WERI-Rb-1 (cell line): Measurements from ENCODE around the gene KRTAP4-7.
"Not testable (repeated sequence)": the region's sequence is repeated elsewhere in the genome, so short reads cannot be mapped to it uniquely, and the experiment has no call there.

Source experiments
- DNase-seq: peaks from one replicate; pipeline ENCODE4 v3.0.0-alpha.2; 2020
- H3K27ac ChIP-seq: fragments of 250-450 bp; sonication (Bioruptor Pico); 2 replicates; pipeline ENCODE4 v1.5.1; 2020; ENCODE audit warnings: mild to moderate bottlenecking, moderate library complexity
- H3K27me3 ChIP-seq: fragments of 250-450 bp; sonication (Bioruptor Pico); 2 replicates; pipeline ENCODE4 v1.5.1; 2021; ENCODE audit warnings: mild to moderate bottlenecking, low read depth, moderate library complexity; ENCODE audit not compliant: insufficient read depth, severe bottlenecking
- H3K36me3 ChIP-seq: fragments of 250-450 bp; sonication (Bioruptor Pico); 2 replicates; pipeline ENCODE4 v1.5.1; 2020; ENCODE audit warnings: mild to moderate bottlenecking, moderate library complexity
- H3K4me3 ChIP-seq: 2 replicates; pipeline ENCODE4 v1.5.1; 2011; ENCODE audit warnings: low read depth, mild to moderate bottlenecking, control low read depth, low read length
- H3K9me3 ChIP-seq: fragments of 250-450 bp; sonication (Bioruptor Pico); 2 replicates; pipeline ENCODE4 v1.5.1; 2021; ENCODE audit warnings: mild to moderate bottlenecking, moderate library complexity; ENCODE audit not compliant: severe bottlenecking
- TF ChIP-seq, protein P1 (sequence below): IDR thresholded peaks from 2 replicates; pipeline ENCODE4 v1.5.1; 2011; ENCODE audit warnings: low read depth, mild to moderate bottlenecking, control low read depth, inconsistent platforms, low read length

KRTAP4-7 gene

GRCh38 chr17:41049110-41049509, 34.8 kb upstream of the KRTAP4-7 start:
- TF ChIP-seq, protein P1, sequence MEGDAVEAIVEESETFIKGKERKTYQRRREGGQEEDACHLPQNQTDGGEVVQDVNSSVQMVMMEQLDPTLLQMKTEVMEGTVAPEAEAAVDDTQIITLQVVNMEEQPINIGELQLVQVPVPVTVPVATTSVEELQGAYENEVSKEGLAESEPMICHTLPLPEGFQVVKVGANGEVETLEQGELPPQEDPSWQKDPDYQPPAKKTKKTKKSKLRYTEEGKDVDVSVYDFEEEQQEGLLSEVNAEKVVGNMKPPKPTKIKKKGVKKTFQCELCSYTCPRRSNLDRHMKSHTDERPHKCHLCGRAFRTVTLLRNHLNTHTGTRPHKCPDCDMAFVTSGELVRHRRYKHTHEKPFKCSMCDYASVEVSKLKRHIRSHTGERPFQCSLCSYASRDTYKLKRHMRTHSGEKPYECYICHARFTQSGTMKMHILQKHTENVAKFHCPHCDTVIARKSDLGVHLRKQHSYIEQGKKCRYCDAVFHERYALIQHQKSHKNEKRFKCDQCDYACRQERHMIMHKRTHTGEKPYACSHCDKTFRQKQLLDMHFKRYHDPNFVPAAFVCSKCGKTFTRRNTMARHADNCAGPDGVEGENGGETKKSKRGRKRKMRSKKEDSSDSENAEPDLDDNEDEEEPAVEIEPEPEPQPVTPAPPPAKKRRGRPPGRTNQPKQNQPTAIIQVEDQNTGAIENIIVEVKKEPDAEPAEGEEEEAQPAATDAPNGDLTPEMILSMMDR, result no peak
- DNase-seq, result no peak
- no peaks in the 10 kb centered on the region for H3K36me3 ChIP-seq
- H3K27ac ChIP-seq, result no peak overlapping the region
- no peaks in the 10 kb centered on the region for H3K9me3 ChIP-seq
- H3K27me3 ChIP-seq, result no peaks in the 10 kb centered on the region
- H3K4me3 ChIP-seq, result no peak overlapping the region

- no peak overlapping the region for H3K4me3 ChIP-seq
- TF ChIP-seq, protein P1, result no peak
- H3K36me3 ChIP-seq, result no peaks in the 10 kb centered on the region
- DNase-seq, result no peak
- H3K9me3 ChIP-seq, result peaks cover 3% of the 10 kb centered on the region
- no peak overlapping the region for H3K27ac ChIP-seq
- no peaks in the 10 kb centered on the region for H3K27me3 ChIP-seq
Observed at GRCh38 chr17:41052566-41052965, 31.4 kb upstream of the KRTAP4-7 start.

- TF ChIP-seq, protein P1, result no peak
- Histone ChIP-seq H3K27me3 (no peaks in the 10 kb centered on the region), H3K9me3 (peaks cover 5% of the 10 kb centered on the region), H3K36me3 (no peaks in the 10 kb centered on the region), H3K4me3 (no peak overlapping the region), H3K27ac (no peak overlapping the region)
- no peak for DNase-seq
Observed at GRCh38 chr17:41054025-41054424, 29.9 kb upstream of the KRTAP4-7 start.

- H3K4me3 ChIP-seq, H3K27me3 ChIP-seq, DNase-seq, H3K9me3 ChIP-seq, H3K27ac ChIP-seq, H3K36me3 ChIP-seq: not testable (repeated sequence)
Observed at GRCh38 chr17:41054556-41054955, 29.4 kb upstream of the KRTAP4-7 start.

GRCh38 chr17:41055130-41055529, 28.8 kb upstream of the KRTAP4-7 start, which contains the start of gene KRTAP2-2:
TSS of gene KRTAP2-2 (minus strand) at chr17:41055230. CDS start at chr17:41055211, 19 bp downstream.
- not testable (repeated sequence) for H3K27me3 ChIP-seq, DNase-seq, H3K36me3 ChIP-seq, H3K9me3 ChIP-seq, H3K4me3 ChIP-seq, H3K27ac ChIP-seq

GRCh38 chr17:41057547-41057946, 26.4 kb upstream of the KRTAP4-7 start:
- H3K27me3 ChIP-seq, result no peaks in the 10 kb centered on the region
- H3K9me3 ChIP-seq, result peaks cover 5% of the 10 kb centered on the region
- no peak overlapping the region for H3K27ac ChIP-seq
- no peak overlapping the region for H3K4me3 ChIP-seq
- TF ChIP-seq, protein P1, result no peak
- H3K36me3 ChIP-seq, result no peaks in the 10 kb centered on the region
- DNase-seq, result no peak

DNA sequence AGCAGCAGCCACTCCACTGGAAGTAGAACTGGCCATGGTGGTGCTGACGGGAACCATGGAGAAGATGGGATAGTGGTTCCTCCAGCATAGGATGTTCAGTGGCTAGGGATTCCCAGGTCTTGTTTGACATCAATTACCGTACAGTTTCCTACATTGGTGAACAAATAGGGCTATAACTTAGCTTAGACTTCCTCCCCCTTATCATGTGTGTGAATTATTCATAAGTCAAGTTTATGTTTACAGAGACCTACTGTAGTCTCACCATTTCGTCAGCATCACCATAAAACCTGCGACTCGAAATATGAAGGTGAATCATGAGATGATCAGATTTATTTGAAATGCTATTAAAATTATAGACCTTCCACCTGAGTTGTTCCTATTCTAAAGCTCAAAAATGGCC, 25.2 kb upstream of the KRTAP4-7 start:
- Histone ChIP-seq H3K36me3 (no peaks in the 10 kb centered on the region), H3K27me3 (no peaks in the 10 kb centered on the region), H3K4me3 (no peak overlapping the region), H3K9me3 (peaks cover 5% of the 10 kb centered on the region), H3K27ac (no peak overlapping the region)
- DNase-seq, result no peak
- TF ChIP-seq, protein P1, result no peak

DNA sequence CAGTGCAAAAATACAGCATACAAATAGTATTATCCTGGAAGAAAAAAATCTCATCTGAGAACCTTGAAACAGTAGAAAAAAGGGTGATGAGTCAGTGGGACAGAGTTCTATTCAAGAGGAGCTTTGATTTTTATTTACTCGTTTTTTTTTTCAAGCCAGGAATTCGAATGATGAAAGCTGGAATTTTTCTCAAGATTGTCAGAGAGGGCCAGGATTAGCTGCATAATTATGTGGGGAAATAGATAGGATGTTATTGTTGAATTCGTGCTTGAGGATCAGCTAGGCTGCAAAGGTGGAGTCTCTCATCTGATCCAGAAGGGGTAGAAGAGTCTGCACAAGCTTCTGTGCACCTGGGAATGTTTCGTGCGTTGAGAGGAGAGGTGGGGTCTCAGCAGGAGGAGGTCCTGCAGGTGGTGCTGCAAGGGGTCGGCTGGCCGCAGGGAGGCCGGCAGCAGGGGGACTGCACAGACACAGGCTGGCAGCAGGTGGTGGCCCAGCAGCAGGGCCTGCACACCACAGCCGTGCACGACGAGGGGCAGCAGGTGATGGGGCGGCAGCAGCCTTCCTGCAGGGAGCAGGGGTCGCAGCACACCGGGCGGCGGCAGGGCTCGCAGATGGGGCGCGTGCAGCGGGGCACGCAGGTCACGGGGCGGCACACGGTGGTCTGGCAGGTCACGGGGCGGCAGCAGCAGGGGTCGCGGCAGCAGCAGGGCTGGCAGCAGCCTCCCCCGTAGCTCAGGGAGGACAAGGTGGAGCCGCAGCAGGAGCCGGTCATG, 24.5 kb upstream of the KRTAP4-7 start:
- not testable (repeated sequence) for DNase-seq, H3K36me3 ChIP-seq, H3K9me3 ChIP-seq, H3K27me3 ChIP-seq, H3K4me3 ChIP-seq, H3K27ac ChIP-seq
